Gastrocnemius medialis (tissue), 4 donors: ENCODE results near the gene KCMF1.

Source experiments
- CTCF ChIP-seq, 5 experiments: fragments of 450-650 bp in 3 of 5; fragments of 200-600 bp in 2 of 5; sonication (generic) in 2 of 5; IDR thresholded peaks in 4 of 5; conservative IDR thresholded peaks in 1 of 5; 1 replicate in 4 of 5; 2 replicates in 1 of 5; pipeline ENCODE4 v1.5.1; 2016 to 2019; ENCODE audit warnings: antibody characterized with exemption in 5 of 5, mild to moderate bottlenecking in 3 of 5, moderate library complexity in 3 of 5
- POLR2A ChIP-seq, 2 donors: fragments of 450-650 bp; IDR thresholded peaks; one replicate each; pipeline ENCODE4 v1.6.1; 2017; ENCODE audit warnings: antibody characterized with exemption in 2 of 2, mild to moderate bottlenecking in 2 of 2, moderate library complexity in 2 of 2

DNA sequence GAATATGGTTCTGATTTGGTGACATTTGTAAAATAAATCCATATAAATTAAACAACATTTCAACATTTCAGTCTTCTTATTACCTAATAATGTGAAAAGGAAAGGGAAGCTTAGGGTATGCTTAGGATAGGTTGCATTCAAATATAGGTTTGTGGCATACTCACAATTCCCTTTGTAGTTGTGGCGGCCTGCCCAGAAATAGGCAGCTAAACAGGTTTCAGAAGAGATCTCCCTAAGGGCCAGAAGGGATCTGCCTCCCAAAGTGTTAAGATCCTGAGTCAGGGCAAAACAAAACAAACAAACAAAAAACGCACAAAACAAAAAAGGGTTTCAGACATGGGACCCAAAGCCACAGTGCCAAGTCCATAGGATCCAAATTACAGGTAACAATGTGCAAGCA, 120.9 kb downstream of the KCMF1 start:
- no peak for TF ChIP-seq POLR2A (IDR thresholded peaks at IDR 0.05)
- TF ChIP-seq CTCF (IDR thresholded peaks at IDR 0.05 in 4 of 5, conservative IDR thresholded peaks at IDR 0.05 in 1 of 5): no peak
